IMR-90 (cell line): ENCODE data around the gene KRTAP5-10.

Experiments
- BHLHE40 ChIP-seq: fragments of 150-350 bp; IDR thresholded peaks from 2 replicates; pipeline ENCODE4 v1.6.1; 2016; ENCODE audit warnings: mild to moderate bottlenecking, low read depth, low read length
- CEBPB ChIP-seq: IDR thresholded peaks from 2 replicates; pipeline ENCODE4 v1.6.1; 2012; ENCODE audit warnings: low read depth, low read length, improper control_type of control experiment
- CHD1 ChIP-seq: IDR thresholded peaks from 2 replicates; pipeline ENCODE4 v1.6.1; 2012; ENCODE audit warnings: low read depth, low read length, improper control_type of control experiment
- MAZ ChIP-seq: IDR thresholded peaks from 2 replicates; pipeline ENCODE4 v1.6.1; 2012; ENCODE audit warnings: low read depth, mild to moderate bottlenecking, low read length, improper control_type of control experiment, moderate library complexity, borderline replicate concordance
- NFE2L2 ChIP-seq: fragments of 150-350 bp; IDR thresholded peaks from 2 replicates; pipeline ENCODE4 v1.6.1; 2016; ENCODE audit warnings: low read depth, mild to moderate bottlenecking, low read length
- POLR2A ChIP-seq: IDR thresholded peaks from 2 replicates; pipeline ENCODE4 v1.6.1; 2012; ENCODE audit warnings: mild to moderate bottlenecking, low read depth, low read length
- RAD21 ChIP-seq: IDR thresholded peaks from 2 replicates; pipeline ENCODE4 v1.6.1; 2012; ENCODE audit warnings: low read length, improper control_type of control experiment
- RCOR1 ChIP-seq: IDR thresholded peaks from 2 replicates; pipeline ENCODE4 v1.6.1; 2012; ENCODE audit warnings: mild to moderate bottlenecking, low read length, improper control_type of control experiment; ENCODE audit not compliant: insufficient replicate concordance
- RFX5 ChIP-seq: IDR thresholded peaks from 2 replicates; pipeline ENCODE4 v1.8.0; 2012; ENCODE audit warnings: low read depth, mild to moderate bottlenecking, low read length, moderate library complexity
- TF ChIP-seq, protein P1 (sequence below): conservative IDR thresholded peaks from 2 replicates; pipeline ENCODE4 v1.5.1; 2012; ENCODE audit warnings: mild to moderate bottlenecking, low read depth, low read length, improper control_type of control experiment

DNA sequence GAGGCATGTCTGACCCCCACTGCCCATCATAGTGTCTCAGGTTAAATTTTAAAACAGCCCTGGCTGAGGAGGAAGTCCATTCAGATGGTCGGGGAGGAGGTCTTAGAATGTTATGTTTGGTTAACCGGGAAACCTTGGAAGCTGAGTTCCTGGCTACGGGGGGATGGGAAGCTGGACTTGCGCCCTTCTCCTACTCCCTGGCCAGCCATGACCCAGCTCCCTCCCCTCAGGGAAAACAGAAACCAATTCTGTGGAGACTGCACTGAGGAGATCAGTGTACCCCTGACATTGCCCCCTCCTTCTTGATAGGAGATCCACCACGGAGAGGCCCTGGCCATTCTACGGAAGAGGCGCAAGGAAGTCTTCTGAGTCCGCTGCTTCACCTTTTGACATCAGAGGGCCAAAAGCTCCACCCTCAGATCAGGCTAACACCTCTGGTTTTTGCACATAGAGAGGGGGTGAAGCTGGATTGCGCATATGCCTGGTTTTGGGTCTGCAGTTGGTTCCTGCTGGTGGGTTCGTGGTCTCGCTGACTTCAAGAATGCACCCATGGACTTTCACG lies 19.9 kb upstream of the KRTAP5-10 start:
- no peak for TF ChIP-seq POLR2A
- TF ChIP-seq, protein P1, sequence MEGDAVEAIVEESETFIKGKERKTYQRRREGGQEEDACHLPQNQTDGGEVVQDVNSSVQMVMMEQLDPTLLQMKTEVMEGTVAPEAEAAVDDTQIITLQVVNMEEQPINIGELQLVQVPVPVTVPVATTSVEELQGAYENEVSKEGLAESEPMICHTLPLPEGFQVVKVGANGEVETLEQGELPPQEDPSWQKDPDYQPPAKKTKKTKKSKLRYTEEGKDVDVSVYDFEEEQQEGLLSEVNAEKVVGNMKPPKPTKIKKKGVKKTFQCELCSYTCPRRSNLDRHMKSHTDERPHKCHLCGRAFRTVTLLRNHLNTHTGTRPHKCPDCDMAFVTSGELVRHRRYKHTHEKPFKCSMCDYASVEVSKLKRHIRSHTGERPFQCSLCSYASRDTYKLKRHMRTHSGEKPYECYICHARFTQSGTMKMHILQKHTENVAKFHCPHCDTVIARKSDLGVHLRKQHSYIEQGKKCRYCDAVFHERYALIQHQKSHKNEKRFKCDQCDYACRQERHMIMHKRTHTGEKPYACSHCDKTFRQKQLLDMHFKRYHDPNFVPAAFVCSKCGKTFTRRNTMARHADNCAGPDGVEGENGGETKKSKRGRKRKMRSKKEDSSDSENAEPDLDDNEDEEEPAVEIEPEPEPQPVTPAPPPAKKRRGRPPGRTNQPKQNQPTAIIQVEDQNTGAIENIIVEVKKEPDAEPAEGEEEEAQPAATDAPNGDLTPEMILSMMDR = no peak
- no peak for TF ChIP-seq BHLHE40
- no peak for TF ChIP-seq RAD21
- no peak for TF ChIP-seq RCOR1
- TF ChIP-seq MAZ = no peak
- TF ChIP-seq NFE2L2 = no peak
- TF ChIP-seq CHD1 = no peak
- TF ChIP-seq CEBPB = no peak
- no peak for TF ChIP-seq RFX5
